HG02610 (cell line): ENCODE measurements around the gene PCBP4.
A peak's percentile ranks its signal among the peaks of the same experiment; 100 is the strongest.

Source experiments
- ATAC-seq: cut with Tn5 transposase; IDR thresholded peaks from one replicate; pipeline ENCODE4 v1.9.1; 2021; ENCODE audit warnings: mild to moderate bottlenecking, moderate library complexity; ENCODE audit not compliant: unreplicated experiment

Gene PCBP4

GRCh38 chr3:51967384-51968169 is at the start of gene PCBP4:
Gene PCBP4, minus strand, starts transcription at chr3:51967454. Its CDS starts 6,214 bp downstream, at chr3:51961240.
- no peak for ATAC-seq

GRCh38 chr3:52015438-52016228 is 48.4 kb upstream of the PCBP4 start:
- no peak for ATAC-seq

GRCh38 chr3:52014613-52015012 is 47.4 kb upstream of the PCBP4 start:
- no peak for ATAC-seq

- ATAC-seq, result no peak
Measured at GRCh38 chr3:52013802-52014598, 46.7 kb upstream of the PCBP4 start.

GRCh38 chr3:52012699-52013098 is 45.4 kb upstream of the PCBP4 start:
- no peak for ATAC-seq

- ATAC-seq, result no peak
Measured at GRCh38 chr3:52010431-52010830, 43.2 kb upstream of the PCBP4 start.

- no peak for ATAC-seq
Measured at GRCh38 chr3:52007291-52007690, 40.0 kb upstream of the PCBP4 start.

GRCh38 chr3:52006820-52007133 is 39.5 kb upstream of the PCBP4 start:
- ATAC-seq, result no peak

- ATAC-seq, result no peak
Measured at GRCh38 chr3:52006017-52006819, 39.0 kb upstream of the PCBP4 start.

GRCh38 chr3:52005571-52005986 is 38.3 kb upstream of the PCBP4 start:
- ATAC-seq, result no peak

- ATAC-seq, result no peak
Measured at GRCh38 chr3:52004906-52005395, 37.7 kb upstream of the PCBP4 start.

- no peak for ATAC-seq
Measured at GRCh38 chr3:52004163-52004787, 37.0 kb upstream of the PCBP4 start.

- ATAC-seq, result no peak
Measured at GRCh38 chr3:52002748-52003147, 35.5 kb upstream of the PCBP4 start.

- ATAC-seq, result peak; percentile 67
Measured at GRCh38 chr3:52001443-52001974, 34.3 kb upstream of the PCBP4 start.

GRCh38 chr3:51999846-52000245 is 32.6 kb upstream of the PCBP4 start:
- no peak for ATAC-seq

GRCh38 chr3:51998774-51999173 is 31.5 kb upstream of the PCBP4 start:
- no peak for ATAC-seq

GRCh38 chr3:51997935-51998596 is 30.8 kb upstream of the PCBP4 start:
- ATAC-seq, result no peak

GRCh38 chr3:51997172-51997571 is 29.9 kb upstream of the PCBP4 start:
- ATAC-seq, result no peak
